Smooth muscle cell (in vitro differentiated cells): Measurements from ENCODE around the gene CLPSL2. TPM values are rescaled to one million over a fixed set of nuclear protein-coding genes. Genes with fewer than 3 reads are reported as not detected.

ENCODE experiments used
- DNase-seq: peaks from one replicate; lab custom pipeline; 2025; ENCODE audit not compliant: unreplicated experiment; lab: John Stamatoyannopoulos, UW
- H2AFZ ChIP-seq: fragments of 200-600 bp; sonication (generic); 2 replicates; pipeline ENCODE4 v1.6.0; 2016; ENCODE audit warnings: antibody characterized with exemption, low read depth, mild to moderate bottlenecking
- H3F3A ChIP-seq: fragments of 200-600 bp; sonication (generic); 2 replicates; pipeline ENCODE4 v1.6.0; 2017; ENCODE audit warnings: antibody characterized with exemption, low read depth
- H3K27ac ChIP-seq: fragments of 200-600 bp; sonication (generic); 2 replicates; pipeline ENCODE4 v1.5.1; 2016; ENCODE audit warnings: low read depth, mild to moderate bottlenecking
- H3K27me3 ChIP-seq: fragments of 200-600 bp; sonication (generic); 2 replicates; pipeline ENCODE4 v1.6.1; 2016; ENCODE audit warnings: low read depth, mild to moderate bottlenecking
- H3K36me3 ChIP-seq: fragments of 200-600 bp; sonication (generic); 2 replicates; pipeline ENCODE4 v1.5.1; 2016; ENCODE audit warnings: low read depth
- H3K4me1 ChIP-seq: fragments of 200-600 bp; sonication (generic); 2 replicates; pipeline ENCODE4 v1.5.1; 2016; ENCODE audit warnings: low read depth
- H3K4me2 ChIP-seq: fragments of 200-600 bp; sonication (generic); 2 replicates; pipeline ENCODE4 v1.6.0; 2016; ENCODE audit warnings: mild to moderate bottlenecking
- H3K4me3 ChIP-seq: fragments of 200-600 bp; sonication (generic); 2 replicates; pipeline ENCODE4 v1.5.1; 2016; ENCODE audit warnings: mild to moderate bottlenecking
- H3K79me2 ChIP-seq: fragments of 200-600 bp; sonication (generic); 2 replicates; pipeline ENCODE4 v1.6.0; 2016; ENCODE audit warnings: low read depth, mild to moderate bottlenecking
- H3K9ac ChIP-seq: fragments of 200-600 bp; sonication (generic); 2 replicates; pipeline ENCODE4 v1.6.0; 2016; ENCODE audit warnings: low read depth
- H3K9me3 ChIP-seq: fragments of 200-600 bp; sonication (generic); replicated peaks from 2 replicates; pipeline ENCODE4 v1.5.1; 2016; ENCODE audit warnings: low read depth
- H4K20me1 ChIP-seq: fragments of 200-600 bp; sonication (generic); 2 replicates; pipeline ENCODE4 v1.6.0; 2016; ENCODE audit warnings: low read depth
- CTCF ChIP-seq: fragments of 200-600 bp; sonication (generic); IDR thresholded peaks from 2 replicates; pipeline ENCODE4 v1.5.1; 2017; ENCODE audit warnings: borderline replicate concordance, mild to moderate bottlenecking, antibody characterized with exemption; ENCODE audit not compliant: insufficient read depth, poor library complexity, severe bottlenecking
- WGBS: methylation state at CpG from one replicate; pipeline ENCODE4 v1.1.7; 2016; ENCODE audit warnings: low lambda C conversion rate; 5-methylcytosine and 5-hydroxymethylcytosine counted together
- polyA plus RNA-seq: library from polyadenylated mRNA; unstranded; fragments of >200 nt; fragmentation: Nextera tagmentation; extraction: Ambion mirVana; gene quantifications from 2 replicates; pipeline ENCODE4 v1.2.1, GENCODE V29; 2016
- total RNA-seq: library from RNA; depleted of rRNA; stranded (reverse); fragments of >200 nt; gene quantifications from 2 replicates; pipeline ENCODE4 v1.2.3, GENCODE V29; 2014

CLPSL2 gene
- total and polyA plus RNA-seq, 2 experiments from 2014 or later = 2.0 TPM; not detected in 1

- no peak overlapping the region for H3K9ac ChIP-seq
Observed at GRCh38 chr6:35810971-35811698, 34.7 kb downstream of the CLPSL2 start.

GRCh38 chr6:35811699-35811995 is 35.2 kb downstream of the CLPSL2 start:
- 72% methylated on average over 6 of the region's 6 CpGs for WGBS
- Histone ChIP-seq H3K4me2 (peak overlapping the region; percentile 50), H3K27ac (peak overlapping the region; percentile 50), H3K36me3 (no peaks in the 10 kb centered on the region), H3K9ac (no peak overlapping the region), H3K9me3 (no peaks in the 10 kb centered on the region), H2AFZ (no peak overlapping the region), H3F3A (peaks cover 3% of the 10 kb centered on the region), H3K4me1 (no peaks in the 10 kb centered on the region), H4K20me1 (no peaks in the 10 kb centered on the region), H3K27me3 (no peaks in the 10 kb centered on the region), H3K79me2 (no peaks in the 10 kb centered on the region), H3K4me3 (no peak overlapping the region)
- TF ChIP-seq CTCF = no peak
- no peak for DNase-seq

More at GRCh38 chr6:35810971-35811698, 34.7 kb downstream of the CLPSL2 start:
- no peaks in the 10 kb centered on the region for H4K20me1 ChIP-seq
- H3K27ac ChIP-seq = peak overlapping the region; percentile 50
- H3F3A ChIP-seq = peaks cover 3% of the 10 kb centered on the region
- H3K36me3 ChIP-seq = no peaks in the 10 kb centered on the region
- 67% methylated on average over 14 of the region's 14 CpGs for WGBS
- H3K4me1 ChIP-seq = no peaks in the 10 kb centered on the region
- TF ChIP-seq CTCF = no peak
- no peaks in the 10 kb centered on the region for H3K79me2 ChIP-seq
- H3K27me3 ChIP-seq = peaks cover 3% of the 10 kb centered on the region
- no peak overlapping the region for H2AFZ ChIP-seq
- H3K4me3 ChIP-seq = no peak overlapping the region
- peak overlapping the region; percentile 50 for H3K4me2 ChIP-seq
- DNase-seq = no peak
- H3K9me3 ChIP-seq = no peaks in the 10 kb centered on the region

GRCh38 chr6:35817515-35817914 is 41.1 kb downstream of the CLPSL2 start:
- Histone ChIP-seq H3K27me3 (no peaks in the 10 kb centered on the region), H3K4me1 (no peaks in the 10 kb centered on the region), H3K27ac (no peak overlapping the region), H3K9ac (no peak overlapping the region), H3K79me2 (no peaks in the 10 kb centered on the region), H3K9me3 (no peaks in the 10 kb centered on the region), H3K4me2 (no peak overlapping the region), H4K20me1 (no peaks in the 10 kb centered on the region), H2AFZ (no peak overlapping the region), H3K4me3 (no peak overlapping the region), H3K36me3 (no peaks in the 10 kb centered on the region), H3F3A (no peaks in the 10 kb centered on the region)
- DNase-seq = no peak
- no peak for TF ChIP-seq CTCF

- Histone ChIP-seq H3K9me3 (no peaks in the 10 kb centered on the region), H3K9ac (no peak overlapping the region), H3K27ac (no peak overlapping the region), H2AFZ (no peak overlapping the region), H3K36me3 (no peaks in the 10 kb centered on the region), H3K4me1 (no peaks in the 10 kb centered on the region), H3K4me3 (no peak overlapping the region), H3K27me3 (no peaks in the 10 kb centered on the region), H4K20me1 (no peaks in the 10 kb centered on the region), H3F3A (no peaks in the 10 kb centered on the region), H3K79me2 (no peaks in the 10 kb centered on the region), H3K4me2 (no peak overlapping the region)
- no peak for TF ChIP-seq CTCF
- 92% methylated on average over 2 of the region's 2 CpGs for WGBS
- no peak for DNase-seq
Observed at GRCh38 chr6:35823601-35824000, 47.2 kb downstream of the CLPSL2 start.
